B cell (primary cell): ENCODE measurements around the gene IER3. TPM values are rescaled to one million over a fixed set of nuclear protein-coding genes. Genes with fewer than 3 reads are reported as not detected.

Experiments
- ATAC-seq: fragments of 200-7000 bp; cut with Tn5 transposase; one replicate; pipeline ENCODE4 v1.10.0; 2021; ENCODE audit warnings: low read depth, mild to moderate bottlenecking, moderate number of reproducible peaks, moderate library complexity
- CTCF ChIA-PET: fragments of 350-600 bp; sonication (Branson Sonifier 250); formaldehyde crosslinking; loops from one replicate; lab custom pipeline; 2021; ENCODE audit warnings: antibody characterized with exemption, inconsistent platforms; lab: Charles Lee
- POLR2A ChIA-PET: fragments of 350-600 bp; sonication (Branson Sonifier 250); formaldehyde crosslinking; loops from one replicate; lab custom pipeline; 2021; ENCODE audit warnings: antibody characterized with exemption; lab: Charles Lee
- DNase-seq: peaks from one replicate; pipeline ENCODE4 v3.0.0; 2013
- H2AFZ ChIP-seq: 2 replicates; pipeline ENCODE4 v1.6.1; 2012; ENCODE audit warnings: mild to moderate bottlenecking, low read depth, low read length; ENCODE audit not compliant: insufficient read depth, poor library complexity, severe bottlenecking
- H3K27ac ChIP-seq, 2 donors: 1 replicate in 1 of 2; 2 replicates in 1 of 2; pipeline ENCODE4 v1.5.1; 2012 to 2013; ENCODE audit warnings: low read length in 2 of 2, mild to moderate bottlenecking in 2 of 2, moderate library complexity in 1 of 2
- H3K27me3 ChIP-seq, 4 experiments: fragments of 200-600 bp in 1 of 4; sonication (generic) in 1 of 4; replicated peaks in 1 of 4; 1 replicate in 2 of 4; 2 replicates in 2 of 4; pipeline versions ENCODE4 v1.6.1 to v1.7.0; 2013 to 2016; ENCODE audit warnings: low read length in 3 of 4, mild to moderate bottlenecking in 2 of 4, mixed read lengths in 1 of 4, moderate library complexity in 1 of 4; ENCODE audit not compliant: insufficient read depth in 4 of 4, control insufficient read depth in 3 of 4; ENCODE audit errors: control extremely low read depth in 1 of 4
- H3K36me3 ChIP-seq, 2 experiments: replicated peaks in 1 of 2; 1 replicate in 1 of 2; 2 replicates in 1 of 2; pipeline versions ENCODE4 v1.6.1 to v1.7.1; 2013; ENCODE audit warnings: low read length in 1 of 2; ENCODE audit not compliant: insufficient read depth in 2 of 2, control insufficient read depth in 1 of 2; ENCODE audit errors: control extremely low read depth in 1 of 2, extremely low read depth in 1 of 2
- H3K4me1 ChIP-seq, 2 donors: fragments of 200-600 bp in 1 of 2; sonication (generic) in 1 of 2; 1 replicate in 1 of 2; 2 replicates in 1 of 2; pipeline versions ENCODE4 v1.5.1 to v1.6.1; 2013 to 2017; ENCODE audit warnings: low read length in 2 of 2; ENCODE audit not compliant: control insufficient read depth in 2 of 2, insufficient read depth in 2 of 2
- H3K4me2 ChIP-seq: replicated peaks from 2 replicates; pipeline ENCODE3; 2012; ENCODE audit warnings: mild to moderate bottlenecking, low read depth, low read length; ENCODE audit not compliant: poor library complexity, severe bottlenecking
- H3K4me3 ChIP-seq, 5 experiments: fragments of 200-600 bp in 1 of 5; sonication (generic) in 1 of 5; 1 replicate in 3 of 5; 2 replicates in 2 of 5; pipeline versions ENCODE4 v1.5.1 to v1.7.0; 2011 to 2016; ENCODE audit warnings: low read length in 4 of 5, mild to moderate bottlenecking in 4 of 5, low read depth in 2 of 5, control low read depth in 1 of 5, moderate library complexity in 1 of 5; ENCODE audit not compliant: insufficient read depth in 1 of 5; ENCODE audit errors: control extremely low read depth in 1 of 5, extremely low read depth in 1 of 5
- H3K79me2 ChIP-seq: fragments of 200-600 bp; sonication (generic); one replicate; pipeline ENCODE4 v1.6.0; 2016; ENCODE audit warnings: low read length; ENCODE audit not compliant: control insufficient read depth, insufficient read depth
- H3K9ac ChIP-seq: fragments of 200-600 bp; sonication (generic); 2 replicates; pipeline ENCODE4 v1.6.1; 2017; ENCODE audit warnings: mild to moderate bottlenecking, low read length, moderate library complexity
- H3K9me3 ChIP-seq, 3 donors: one replicate each; pipeline versions ENCODE4 v1.6.1 to v1.7.1; 2013; ENCODE audit warnings: low read length in 2 of 3; ENCODE audit not compliant: control insufficient read depth in 2 of 3, insufficient read depth in 1 of 3; ENCODE audit errors: control extremely low read depth in 1 of 3
- H4K20me1 ChIP-seq: 2 replicates; pipeline ENCODE4 v1.6.0; 2012; ENCODE audit warnings: mild to moderate bottlenecking, low read length; ENCODE audit not compliant: insufficient read depth, control insufficient read depth, poor library complexity, severe bottlenecking
- H3K27ac Mint-ChIP-seq: one replicate; pipeline ENCODE4 v1.8.0; 2021; ENCODE audit warnings: mixed read lengths
- H3K27me3 Mint-ChIP-seq: one replicate; pipeline ENCODE4 v1.8.0; 2021; ENCODE audit warnings: mixed read lengths
- H3K4me1 Mint-ChIP-seq: one replicate; pipeline ENCODE4 v1.8.0; 2021; ENCODE audit warnings: mixed read lengths
- H3K4me3 Mint-ChIP-seq: one replicate; pipeline ENCODE4 v1.8.0; 2021; ENCODE audit warnings: mixed read lengths
- H3K9me3 Mint-ChIP-seq: one replicate; pipeline ENCODE4 v1.8.0; 2022; ENCODE audit warnings: mixed read lengths; ENCODE audit not compliant: insufficient read depth
- EZH2 ChIP-seq: IDR thresholded peaks from 2 replicates; pipeline ENCODE4 v1.6.1; 2012; ENCODE audit warnings: borderline replicate concordance, low read depth, mild to moderate bottlenecking, moderate library complexity, low read length; ENCODE audit not compliant: insufficient read depth, poor library complexity, severe bottlenecking
- WGBS: methylation state at CpG from one replicate; pipeline ENCODE4 v1.1.5; 2013; ENCODE audit warnings: missing lambda C conversion rate; ENCODE audit not compliant: insufficient coverage; 5-methylcytosine and 5-hydroxymethylcytosine counted together
- intact Hi-C: fragments of 100-400 bp; cut with micrococcal nuclease; formaldehyde crosslinking; loops from one replicate; pipeline ENCODE4 v1.10.0; 2022
- polyA plus RNA-seq: library from polyadenylated mRNA; depleted of rRNA; stranded (reverse); fragments of >200 nt; gene quantifications from 2 replicates; pipeline ENCODE4 v1.2.3, GENCODE V29; 2012
- total RNA-seq, 2 donors: library from RNA; stranded (reverse); fragments of 120-200 nt in 1 of 2; gene quantifications; 1 replicate in 1 of 2; 2 replicates in 1 of 2; pipeline versions ENCODE4 v1.2.3 to v1.2.4, GENCODE V29; 2013 to 2022
- TF ChIP-seq, protein P1 (sequence below): fragments of 200-600 bp; IDR thresholded peaks from one replicate; pipeline ENCODE4 v1.8.0; 2022; ENCODE audit warnings: antibody characterized with exemption, mild to moderate bottlenecking

IER3 gene
- total and polyA plus RNA-seq, 2 donors (not counting 1 experiment from before 2014, with no cell fraction given) = 3.7 to 4.2 TPM

DNA sequence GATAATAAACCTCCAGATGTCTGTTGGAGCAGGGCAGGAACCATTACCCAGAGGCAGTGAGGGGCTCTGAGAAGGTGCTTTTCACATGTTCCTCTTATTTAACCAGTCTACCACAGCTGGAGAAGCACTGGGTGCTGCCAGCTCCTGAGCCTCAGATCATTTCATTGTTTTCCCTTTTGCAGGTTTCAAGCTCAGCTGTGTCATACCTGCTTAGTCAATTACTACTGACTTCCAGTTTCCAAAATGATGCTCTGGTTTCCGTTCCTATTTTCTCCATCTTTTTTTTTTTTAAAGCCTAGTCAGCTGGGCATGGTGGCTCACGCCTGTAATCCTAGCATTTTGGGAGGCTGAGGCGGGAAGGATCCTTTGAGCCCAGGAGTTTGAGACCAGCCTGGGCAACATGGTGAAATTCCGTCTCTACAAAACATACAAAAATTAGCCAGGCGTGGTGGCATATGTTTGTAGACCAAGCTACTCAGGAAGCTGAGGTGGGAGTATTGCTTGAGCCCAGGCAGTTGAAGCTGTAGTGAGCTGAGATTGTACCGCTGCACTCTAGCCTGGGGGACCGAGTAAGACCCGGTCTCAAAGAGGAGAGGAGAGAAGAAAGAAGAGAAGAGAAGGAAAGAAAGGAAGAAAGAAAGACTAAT is 8.6 kb downstream of the IER3 start:
- ChIA-PET POLR2A (interaction anchor here (0.6 to 0.9 kb wide), 4 partner anchors 14 to 136 kb away, joined by 3 to 9 read pairs (median 4); no protein-coding TSS in a partner anchor), CTCF (interaction anchor here (1.2 to 22.5 kb wide), 7 partner anchors 9 to 254 kb away, joined by 3 to 963 read pairs (median 4); partner anchors contain the start of genes DHX16 and TUBB)
- H4K20me1 ChIP-seq = peaks cover 7% of the 10 kb centered on the region
- H3K4me3 Mint-ChIP-seq = peak overlapping the region; percentile 57
- H3K79me2 ChIP-seq = peaks cover 20% of the 10 kb centered on the region
- peaks cover 40% of the 10 kb centered on the region for H3K4me1 Mint-ChIP-seq
- H3K4me3 ChIP-seq = no peak overlapping the region
- no peaks in the 10 kb centered on the region for H3K27me3 ChIP-seq
- intact Hi-C loops = no loop called here
- no peak for TF ChIP-seq EZH2
- TF ChIP-seq, protein P1, sequence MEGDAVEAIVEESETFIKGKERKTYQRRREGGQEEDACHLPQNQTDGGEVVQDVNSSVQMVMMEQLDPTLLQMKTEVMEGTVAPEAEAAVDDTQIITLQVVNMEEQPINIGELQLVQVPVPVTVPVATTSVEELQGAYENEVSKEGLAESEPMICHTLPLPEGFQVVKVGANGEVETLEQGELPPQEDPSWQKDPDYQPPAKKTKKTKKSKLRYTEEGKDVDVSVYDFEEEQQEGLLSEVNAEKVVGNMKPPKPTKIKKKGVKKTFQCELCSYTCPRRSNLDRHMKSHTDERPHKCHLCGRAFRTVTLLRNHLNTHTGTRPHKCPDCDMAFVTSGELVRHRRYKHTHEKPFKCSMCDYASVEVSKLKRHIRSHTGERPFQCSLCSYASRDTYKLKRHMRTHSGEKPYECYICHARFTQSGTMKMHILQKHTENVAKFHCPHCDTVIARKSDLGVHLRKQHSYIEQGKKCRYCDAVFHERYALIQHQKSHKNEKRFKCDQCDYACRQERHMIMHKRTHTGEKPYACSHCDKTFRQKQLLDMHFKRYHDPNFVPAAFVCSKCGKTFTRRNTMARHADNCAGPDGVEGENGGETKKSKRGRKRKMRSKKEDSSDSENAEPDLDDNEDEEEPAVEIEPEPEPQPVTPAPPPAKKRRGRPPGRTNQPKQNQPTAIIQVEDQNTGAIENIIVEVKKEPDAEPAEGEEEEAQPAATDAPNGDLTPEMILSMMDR = no peak
- H3K27me3 Mint-ChIP-seq = no peaks in the 10 kb centered on the region
- H3K9me3 ChIP-seq = no peaks in the 10 kb centered on the region
- no peaks in the 10 kb centered on the region for H3K9me3 Mint-ChIP-seq
- WGBS = 39% methylated on average over 5 of the region's 8 CpGs
- peak overlapping the region; percentile 11 for H3K9ac ChIP-seq
- peaks cover 37 to 40% of the 10 kb centered on the region in 2 donors for H3K4me1 ChIP-seq
- H3K36me3 ChIP-seq = peaks cover 0 to 14% of the 10 kb centered on the region in 2 experiments
- peak overlapping the region; percentile 49 for H3K4me2 ChIP-seq
- H3K27ac ChIP-seq = peak overlapping the region in 1 of 2 donors; percentile 51
- H2AFZ ChIP-seq = no peak overlapping the region
- ATAC-seq = peak; percentile 53
- peak overlapping the region; percentile 55 for H3K27ac Mint-ChIP-seq
- peak; percentile 76 for DNase-seq
